Measurements from ENCODE around the gene GATM. TPM values are rescaled to one million over a fixed set of nuclear protein-coding genes. Genes with fewer than 3 reads are reported as not detected.

GATM gene
- total and polyA plus RNA-seq, 2 of the 8 experiments (the other 6 are each of a cell fraction or from before 2014, with no cell fraction given), result 10.2 to 15.1 TPM

GRCh38 chr15:45391746-45392583 is 13.6 kb upstream of the GATM start:
- Histone ChIP-seq H4K20me1 (replicated peaks in 1 of 2; ENCODE audit: control insufficient read depth in 1 of 2, insufficient read depth in 2 of 2, low read length in 2 of 2) (no peaks in the 10 kb centered on the region), H4K8ac (ENCODE audit: extremely low read depth, insufficient read depth, low read length) (no peak overlapping the region), H2BK120ac (replicated peaks; ENCODE audit: low read depth, low read length) (no peak overlapping the region), H3K4ac (replicated peaks; ENCODE audit: insufficient read length, low read depth, low read length) (no peak overlapping the region), H3K27ac (ENCODE audit: low read depth, low read length) (no peak overlapping the region), H3K79me2 (ENCODE audit: control insufficient read depth in 1 of 2, insufficient read depth in 2 of 2, low read length in 2 of 2) (no peaks in the 10 kb centered on the region), H2BK12ac (ENCODE audit: low read depth, low read length) (no peak overlapping the region), H3K23me2 (ENCODE audit: low read depth, low read length) (no peaks in the 10 kb centered on the region), H4K5ac (ENCODE audit: insufficient read length, low read depth, low read length) (no peak overlapping the region), H3K4me2 (ENCODE audit: insufficient read depth in 1 of 2, low read depth in 2 of 2, low read length in 2 of 2) (no peak overlapping the region), H3K9ac (replicated peaks in 1 of 4; ENCODE audit: extremely low read depth in 1 of 4, low read depth in 3 of 4, low read length in 3 of 4) (no peak overlapping the region), H3K27me3 (replicated peaks in 1 of 4; ENCODE audit: control insufficient read depth in 3 of 4, extremely low read depth in 1 of 4, insufficient read depth in 3 of 4, low read length in 3 of 4) (peaks cover 0 to 5% (median 0%) of the 10 kb centered on the region in 4 experiments; a peak in 2 of 7 replicates), H3K56ac (replicated peaks; ENCODE audit: insufficient read length, low read depth, low read length) (no peak overlapping the region), H2BK5ac (ENCODE audit: low read depth, low read length) (no peak overlapping the region), H4K91ac (replicated peaks; ENCODE audit: insufficient read length, low read length) (no peak overlapping the region), H3K23ac (ENCODE audit: insufficient read length) (no peak overlapping the region), H3K4me3 (ENCODE audit: extremely low read depth in 1 of 4, insufficient read depth in 2 of 4, low read depth in 3 of 4, low read length in 4 of 4) (no peak overlapping the region), H2BK15ac (ENCODE audit: low read length) (no peak overlapping the region), H2BK20ac (ENCODE audit: low read length) (no peak overlapping the region), H3K14ac (ENCODE audit: insufficient read length) (no peak overlapping the region), H2AK5ac (ENCODE audit: low read depth, low read length) (no peak overlapping the region), H3K18ac (ENCODE audit: extremely low read depth, low read length) (no peak overlapping the region), H3K9me3 (ENCODE audit: insufficient read depth in 2 of 2, low read depth in 1 of 2, low read length in 1 of 2) (no peaks in the 10 kb centered on the region), H3K4me1 (replicated peaks in 1 of 4; ENCODE audit: control insufficient read depth in 3 of 4, insufficient read depth in 4 of 4, low read length in 3 of 4) (no peaks in the 10 kb centered on the region), H3K36me3 (ENCODE audit: control insufficient read depth in 2 of 4, insufficient read depth in 4 of 4, low read length in 3 of 4) (no peaks in the 10 kb centered on the region), H2AFZ (ENCODE audit: low read length) (no peak overlapping the region), H3K79me1 (ENCODE audit: low read depth, low read length) (no peaks in the 10 kb centered on the region)
- POLR2A ChIA-PET (ENCODE audit: partially characterized antibody), result interaction anchor here (1.3 to 2.1 kb wide), 2 partner anchors 10 to 13 kb away, joined by 4 to 8 read pairs; a partner anchor contains a TSS
- CTCF ChIA-PET (ENCODE audit: partially characterized antibody), result interaction anchor here (0.7 to 3.8 kb wide), 8 partner anchors 8 to 250 kb away, joined by 3 to 22 read pairs (median 4); no protein-coding TSS in a partner anchor
- whole genome bisulfite sequencing, 2 experiments (ENCODE audit: extremely low coverage in 1 of 2, insufficient coverage in 1 of 2, insufficient read length in 1 of 2, insufficient replicate concordance in 2 of 2, low coverage in 1 of 2, low lambda C conversion rate in 2 of 2, missing lambda C conversion rate in 1 of 2), result 80% methylated on average over 7 of the region's 7 CpGs; no CpG with 5 or more reads in 1 of the 2 experiments
- FAIRE-seq, result no peak
- DNase-seq (ENCODE audit: low read depth in 1 of 2, low spot score in 2 of 2), result no peak
- no peak for TF ChIP-seq SP2 (IDR thresholded peaks at IDR 0.05; ENCODE audit: low read length)
- TF ChIP-seq KDM5A (IDR thresholded peaks at IDR 0.05; ENCODE audit: low read length), result no peak
- no peak for TF ChIP-seq TCF12 (IDR thresholded peaks at IDR 0.05; ENCODE audit: low read depth, low read length)
- no peak for TF ChIP-seq TEAD4 (IDR thresholded peaks at IDR 0.05; ENCODE audit: low read depth, low read length)
- no peak for TF ChIP-seq NRF1 (IDR thresholded peaks at IDR 0.05; ENCODE audit: low read depth, low read length)
- no peak for TF ChIP-seq GTF2F1 (IDR thresholded peaks at IDR 0.05; ENCODE audit: borderline replicate concordance, low read depth, low read length)
- no peak for TF ChIP-seq BCL11A (IDR thresholded peaks at IDR 0.05; ENCODE audit: low read depth in 2 of 2, low read length in 2 of 2)
- TF ChIP-seq SIX5 (IDR thresholded peaks at IDR 0.05; ENCODE audit: low read depth, low read length), result no peak
- TF ChIP-seq KDM1A (IDR thresholded peaks at IDR 0.05; ENCODE audit: borderline replicate concordance, low read length), result no peak
- no peak for TF ChIP-seq RBBP5 (IDR thresholded peaks at IDR 0.05; ENCODE audit: borderline replicate concordance, low read depth, low read length)
- TF ChIP-seq GABPA (IDR thresholded peaks at IDR 0.05; ENCODE audit: borderline replicate concordance, insufficient read depth, low read length), result no peak
- TF ChIP-seq HDAC6 (IDR thresholded peaks at IDR 0.05; ENCODE audit: low read depth, low read length), result no peak
- TF ChIP-seq ZNF274 (IDR thresholded peaks at IDR 0.05; ENCODE audit: borderline replicate concordance, extremely low read depth, low read length), result no peak

Measured in H1 (cell line).